ENCODE data around the gene RNF5.

DNA sequence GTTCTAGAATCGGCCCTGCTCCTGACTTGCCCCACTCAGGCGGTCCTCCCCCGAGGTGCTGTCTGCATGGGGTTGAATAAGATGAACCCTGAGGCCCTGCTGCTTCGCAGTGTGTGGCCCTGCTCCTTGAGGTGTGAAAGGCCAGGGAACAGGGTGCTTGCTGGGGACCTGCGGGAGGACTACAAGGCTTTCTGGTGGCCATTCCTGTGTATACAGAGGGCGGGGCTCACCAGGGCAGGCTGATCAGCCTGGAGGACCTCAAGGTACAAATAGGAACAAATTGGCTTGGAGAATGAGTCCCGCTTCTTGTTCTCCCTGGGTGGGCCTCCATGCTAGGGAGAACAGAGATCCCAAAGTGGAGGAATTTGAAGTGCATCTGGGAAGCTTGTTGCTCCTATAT, 40.0 kb downstream of the RNF5 start:
- TF ChIP-seq, protein P1, sequence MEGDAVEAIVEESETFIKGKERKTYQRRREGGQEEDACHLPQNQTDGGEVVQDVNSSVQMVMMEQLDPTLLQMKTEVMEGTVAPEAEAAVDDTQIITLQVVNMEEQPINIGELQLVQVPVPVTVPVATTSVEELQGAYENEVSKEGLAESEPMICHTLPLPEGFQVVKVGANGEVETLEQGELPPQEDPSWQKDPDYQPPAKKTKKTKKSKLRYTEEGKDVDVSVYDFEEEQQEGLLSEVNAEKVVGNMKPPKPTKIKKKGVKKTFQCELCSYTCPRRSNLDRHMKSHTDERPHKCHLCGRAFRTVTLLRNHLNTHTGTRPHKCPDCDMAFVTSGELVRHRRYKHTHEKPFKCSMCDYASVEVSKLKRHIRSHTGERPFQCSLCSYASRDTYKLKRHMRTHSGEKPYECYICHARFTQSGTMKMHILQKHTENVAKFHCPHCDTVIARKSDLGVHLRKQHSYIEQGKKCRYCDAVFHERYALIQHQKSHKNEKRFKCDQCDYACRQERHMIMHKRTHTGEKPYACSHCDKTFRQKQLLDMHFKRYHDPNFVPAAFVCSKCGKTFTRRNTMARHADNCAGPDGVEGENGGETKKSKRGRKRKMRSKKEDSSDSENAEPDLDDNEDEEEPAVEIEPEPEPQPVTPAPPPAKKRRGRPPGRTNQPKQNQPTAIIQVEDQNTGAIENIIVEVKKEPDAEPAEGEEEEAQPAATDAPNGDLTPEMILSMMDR (IDR thresholded peaks at IDR 0.05; ENCODE audit: low read depth, low read length, poor library complexity, severe bottlenecking): no peak
- TF ChIP-seq EZH2phosphoT487 (IDR thresholded peaks at IDR 0.05; ENCODE audit: borderline replicate concordance, low read length): no peak
